SK-N-SH treated with all-trans-retinoic acid at 6 μM for 48 hours (cell line): ENCODE measurements around the gene FOXK1.

Source experiments
- ATAC-seq: fragments of 200-7000 bp; cut with Tn5 transposase; 3 replicates; pipeline ENCODE4 v1.9.1; 2020; ENCODE audit warnings: mild to moderate bottlenecking, moderate library complexity
- ARNTL ChIP-seq: fragments of 450-650 bp; formaldehyde crosslinking; IDR thresholded peaks from 2 replicates; pipeline ENCODE4 v1.5.0; 2020; ENCODE audit warnings: low read depth, mild to moderate bottlenecking, moderate library complexity, borderline replicate concordance
- BACH2 ChIP-seq: fragments of 250-450 bp; sonication (Bioruptor Pico); IDR thresholded peaks from 2 replicates; pipeline ENCODE4 v1.9.0; 2021; ENCODE audit warnings: mild to moderate bottlenecking, borderline replicate concordance
- CSDC2 ChIP-seq: fragments of 250-450 bp; sonication (Bioruptor Pico); IDR thresholded peaks from 2 replicates; pipeline ENCODE4 v1.5.0; 2020; ENCODE audit warnings: mild to moderate bottlenecking, moderate library complexity
- CSRNP3 ChIP-seq: fragments of 250-450 bp; sonication (Bioruptor Pico); IDR thresholded peaks from 2 replicates; pipeline ENCODE4 v1.5.1; 2021; ENCODE audit warnings: mild to moderate bottlenecking, moderate library complexity
- GLIS3 ChIP-seq: fragments of 250-450 bp; sonication (Bioruptor Pico); IDR thresholded peaks from 2 replicates; pipeline ENCODE4 v1.5.0; 2020; ENCODE audit warnings: mild to moderate bottlenecking, moderate library complexity
- ISL1 ChIP-seq: fragments of 250-450 bp; sonication (Bioruptor Pico); IDR thresholded peaks from 2 replicates; pipeline ENCODE4 v2.1.2; 2022; ENCODE audit warnings: mild to moderate bottlenecking, moderate library complexity
- OSR1 ChIP-seq: fragments of 250-450 bp; sonication (Bioruptor Pico); IDR thresholded peaks from 2 replicates; pipeline ENCODE4 v1.8.0; 2022; ENCODE audit warnings: moderate library complexity, mild to moderate bottlenecking, inconsistent platforms
- PATZ1 ChIP-seq: fragments of 250-450 bp; sonication (Bioruptor Pico); IDR thresholded peaks from 2 replicates; pipeline ENCODE4 v1.8.0; 2020; ENCODE audit warnings: mild to moderate bottlenecking, moderate library complexity, borderline replicate concordance
- POU6F1 ChIP-seq: fragments of 250-450 bp; sonication (Bioruptor Pico); IDR thresholded peaks from 2 replicates; pipeline ENCODE4 v1.8.0; 2021; ENCODE audit warnings: low read depth, mild to moderate bottlenecking, moderate library complexity, borderline replicate concordance
- PPARA ChIP-seq: fragments of 250-450 bp; sonication (Bioruptor Pico); IDR thresholded peaks from 2 replicates; pipeline ENCODE4 v1.5.0; 2020; ENCODE audit warnings: mild to moderate bottlenecking, borderline replicate concordance
- RARB ChIP-seq: fragments of 250-450 bp; sonication (Bioruptor Pico); IDR thresholded peaks from 2 replicates; pipeline ENCODE4 v1.8.0; 2021; ENCODE audit warnings: mild to moderate bottlenecking, moderate library complexity
- SNAI2 ChIP-seq: fragments of 250-450 bp; sonication (Bioruptor Pico); IDR thresholded peaks from 2 replicates; pipeline ENCODE4 v1.5.0; 2020; ENCODE audit warnings: mild to moderate bottlenecking, moderate library complexity
- TCF4 ChIP-seq: fragments of 250-450 bp; sonication (Bioruptor Pico); IDR thresholded peaks from 2 replicates; pipeline ENCODE4 v1.8.0; 2021; ENCODE audit warnings: mild to moderate bottlenecking, moderate library complexity, borderline replicate concordance
- TOX ChIP-seq: fragments of 250-450 bp; sonication (Bioruptor Pico); IDR thresholded peaks from 2 replicates; pipeline ENCODE4 v1.8.0; 2021; ENCODE audit warnings: mild to moderate bottlenecking, moderate library complexity, borderline replicate concordance
- TSHZ2 ChIP-seq: fragments of 250-450 bp; sonication (Bioruptor Pico); IDR thresholded peaks from 2 replicates; pipeline ENCODE4 v1.5.0; 2020; ENCODE audit warnings: mild to moderate bottlenecking, moderate library complexity
- ZFP3 ChIP-seq: fragments of 250-450 bp; sonication (Bioruptor Pico); IDR thresholded peaks from 2 replicates; pipeline ENCODE4 v1.5.0; 2020; ENCODE audit warnings: mild to moderate bottlenecking, moderate library complexity
- ZFP30 ChIP-seq: fragments of 450-650 bp; formaldehyde crosslinking; IDR thresholded peaks from 2 replicates; pipeline ENCODE4 v1.5.0; 2022; ENCODE audit warnings: mild to moderate bottlenecking, moderate library complexity
- ZNF565 ChIP-seq: fragments of 450-650 bp; formaldehyde crosslinking; conservative IDR thresholded peaks from 2 replicates; pipeline ENCODE4 v1.5.0; 2020; ENCODE audit warnings: low read depth, mild to moderate bottlenecking, moderate library complexity
- ZNF8 ChIP-seq: fragments of 450-650 bp; formaldehyde crosslinking; IDR thresholded peaks from 2 replicates; pipeline ENCODE4 v1.5.0; 2020; ENCODE audit warnings: mild to moderate bottlenecking, moderate library complexity
- TF ChIP-seq, protein P1 (sequence below): fragments of 250-450 bp; sonication (Bioruptor Pico); IDR thresholded peaks from 2 replicates; pipeline ENCODE4 v1.5.1; 2020; ENCODE audit warnings: low read depth, mild to moderate bottlenecking, moderate library complexity

Gene FOXK1

DNA sequence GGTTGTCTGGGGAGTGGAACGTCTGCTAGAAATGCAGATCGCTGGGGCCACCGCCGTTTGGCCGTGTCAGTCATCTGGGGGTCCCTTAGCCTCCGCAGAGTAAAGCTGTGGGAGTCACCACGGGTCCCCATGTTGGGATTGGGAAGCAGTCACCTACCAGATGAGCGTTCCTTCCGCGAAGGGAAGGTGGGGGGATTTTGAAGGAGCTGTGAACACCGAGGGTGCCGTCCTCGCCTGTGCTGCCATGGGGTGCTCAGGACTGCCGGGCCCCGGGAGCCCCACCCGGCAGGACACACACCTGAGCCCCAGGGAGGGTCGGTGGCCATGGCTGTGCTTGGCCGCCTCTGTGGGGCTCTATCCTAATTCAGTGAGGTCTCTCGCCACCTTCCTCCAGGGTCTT, 47.2 kb downstream of the FOXK1 start:
- ATAC-seq = no peak
- no peak for TF ChIP-seq CSRNP3 (CRISPR knock-in tag)
- TF ChIP-seq ZNF8 (CRISPR knock-in tag) = no peak
- no peak for TF ChIP-seq RARB
- no peak for TF ChIP-seq CSDC2 (CRISPR knock-in tag)
- TF ChIP-seq ZNF565 (CRISPR knock-in tag) = no peak
- TF ChIP-seq GLIS3 = no peak
- no peak for TF ChIP-seq TOX
- TF ChIP-seq, protein P1, sequence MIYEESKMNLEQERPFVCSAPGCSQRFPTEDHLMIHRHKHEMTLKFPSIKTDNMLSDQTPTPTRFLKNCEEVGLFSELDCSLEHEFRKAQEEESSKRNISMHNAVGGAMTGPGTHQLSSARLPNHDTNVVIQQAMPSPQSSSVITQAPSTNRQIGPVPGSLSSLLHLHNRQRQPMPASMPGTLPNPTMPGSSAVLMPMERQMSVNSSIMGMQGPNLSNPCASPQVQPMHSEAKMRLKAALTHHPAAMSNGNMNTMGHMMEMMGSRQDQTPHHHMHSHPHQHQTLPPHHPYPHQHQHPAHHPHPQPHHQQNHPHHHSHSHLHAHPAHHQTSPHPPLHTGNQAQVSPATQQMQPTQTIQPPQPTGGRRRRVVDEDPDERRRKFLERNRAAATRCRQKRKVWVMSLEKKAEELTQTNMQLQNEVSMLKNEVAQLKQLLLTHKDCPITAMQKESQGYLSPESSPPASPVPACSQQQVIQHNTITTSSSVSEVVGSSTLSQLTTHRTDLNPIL (CRISPR knock-in tag) = no peak
- TF ChIP-seq TSHZ2 (CRISPR knock-in tag) = no peak
- no peak for TF ChIP-seq BACH2
- no peak for TF ChIP-seq ZFP30 (CRISPR knock-in tag)
- no peak for TF ChIP-seq TCF4
- TF ChIP-seq ISL1 (CRISPR knock-in tag) = no peak
- no peak for TF ChIP-seq ARNTL (CRISPR knock-in tag)

DNA sequence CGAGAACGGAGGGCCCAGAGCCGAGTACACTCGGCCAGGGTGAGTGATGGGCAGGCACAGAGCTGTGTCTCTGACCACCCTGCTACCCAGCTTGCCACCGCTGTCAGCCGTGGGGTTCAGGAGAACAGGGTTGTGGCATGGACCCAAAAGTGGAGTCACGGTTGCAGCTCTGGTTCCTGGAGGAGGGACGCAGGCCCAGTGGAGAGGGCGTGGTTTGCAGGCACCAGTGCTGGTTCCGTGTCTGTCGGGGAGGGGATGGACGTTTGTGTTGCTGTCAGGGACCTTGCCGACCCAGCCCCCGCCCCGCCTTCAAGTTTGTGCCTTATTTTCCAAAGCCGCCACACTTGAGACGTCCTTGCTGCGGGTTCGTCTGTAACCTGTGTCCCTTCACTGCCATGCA, 48.2 kb downstream of the FOXK1 start:
- no peak for ATAC-seq
- no peak for TF ChIP-seq TSHZ2 (CRISPR knock-in tag)

DNA sequence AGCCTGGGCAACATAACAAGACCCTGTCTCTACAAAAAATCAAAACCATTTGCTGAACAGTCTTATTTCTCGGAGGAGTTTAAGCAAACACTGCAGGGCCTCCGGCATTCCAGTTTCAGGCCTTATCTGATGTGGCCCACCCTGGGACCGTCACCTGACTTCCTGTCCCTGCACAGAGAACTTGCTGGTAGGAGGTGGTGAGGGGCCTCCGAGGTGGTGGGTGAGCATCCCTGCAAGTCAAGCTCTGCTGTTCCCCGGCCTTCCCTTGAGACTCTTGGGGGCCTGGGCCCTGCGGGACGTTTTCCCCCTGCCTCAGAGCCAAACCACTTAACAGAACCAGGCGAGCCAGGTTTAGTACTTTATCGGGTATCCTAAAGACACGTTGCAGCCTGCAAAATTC, 48.9 kb downstream of the FOXK1 start:
- ATAC-seq = no peak
- TF ChIP-seq PATZ1 (CRISPR knock-in tag) (no peak), OSR1 (CRISPR knock-in tag) (no peak), ZNF565 (CRISPR knock-in tag) (no peak), TOX (no peak), CSRNP3 (CRISPR knock-in tag) (no peak), RARB (no peak), ARNTL (CRISPR knock-in tag) (no peak), TCF4 (no peak), POU6F1 (CRISPR knock-in tag) (no peak), CSDC2 (CRISPR knock-in tag) (no peak), ISL1 (CRISPR knock-in tag) (no peak), TSHZ2 (CRISPR knock-in tag) (no peak), SNAI2 (CRISPR knock-in tag) (no peak), ZFP3 (CRISPR knock-in tag) (no peak), PPARA (CRISPR knock-in tag) (no peak)
